Measurements from ENCODE around the gene PCNX1. TPM values are rescaled to one million over a fixed set of nuclear protein-coding genes. Genes with fewer than 3 reads are reported as not detected.

PCNX1 gene
- polyA plus RNA-seq, 1 experiment: 33.2 TPM

- ChIA-PET CTCF (no interaction called here), POLR2A (no interaction called here)
- no peak for TF ChIP-seq CTCF (IDR thresholded peaks at IDR 0.05; ENCODE audit: insufficient read depth, low read depth, low read length)
Observed at GRCh38 chr14:71003156-71003555, 95.9 kb downstream of the PCNX1 start.

DNA sequence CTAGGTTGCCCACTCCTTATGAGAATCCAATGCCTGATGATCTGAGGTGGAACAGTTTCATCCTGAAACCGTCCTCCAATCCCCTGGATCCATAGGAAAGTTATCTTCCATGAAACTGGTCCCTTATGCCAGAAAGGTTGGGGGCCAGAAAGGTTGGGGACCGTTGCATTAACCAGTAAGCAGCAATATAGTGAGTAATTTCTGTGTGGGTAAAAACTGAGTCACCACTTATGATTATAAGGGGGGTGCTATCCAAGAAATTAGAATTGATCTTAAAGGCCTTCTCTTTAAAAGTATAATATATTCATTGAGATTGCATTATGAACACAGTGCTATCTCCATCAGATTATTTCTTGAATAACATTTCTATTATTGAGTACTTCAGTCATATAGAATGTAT is 97.2 kb downstream of the PCNX1 start:
- H3K4me3 ChIP-seq (ENCODE audit: low read depth, low read length): no peak overlapping the region
- no peak for TF ChIP-seq CTCF (IDR thresholded peaks at IDR 0.05; ENCODE audit: insufficient read depth, low read depth, low read length)
- peaks cover 2% of the 10 kb centered on the region; the same call in 1 of the 2 replicates for H3K36me3 ChIP-seq (ENCODE audit: control insufficient read depth, insufficient read depth, low read length)
- ChIA-PET CTCF (no interaction called here), POLR2A (no interaction called here)
- H3K27me3 ChIP-seq (ENCODE audit: control insufficient read depth, insufficient read depth, low read length): no peaks in the 10 kb centered on the region
- no peak for DNase-seq (ENCODE audit: low read depth)

More at GRCh38 chr14:71003156-71003555, 95.9 kb downstream of the PCNX1 start:
- no peak overlapping the region for H3K4me3 ChIP-seq (ENCODE audit: low read depth, low read length)
- DNase-seq (ENCODE audit: low read depth): no peak
- no peaks in the 10 kb centered on the region for H3K27me3 ChIP-seq (ENCODE audit: control insufficient read depth, insufficient read depth, low read length)
- H3K36me3 ChIP-seq (ENCODE audit: control insufficient read depth, insufficient read depth, low read length): peaks cover 2% of the 10 kb centered on the region; the same call in 1 of the 2 replicates

- Histone ChIP-seq H3K27me3 (ENCODE audit: control insufficient read depth, insufficient read depth, low read length) (no peaks in the 10 kb centered on the region), H3K36me3 (ENCODE audit: control insufficient read depth, insufficient read depth, low read length) (peaks cover 2% of the 10 kb centered on the region; the same call in 1 of the 2 replicates), H3K4me3 (ENCODE audit: low read depth, low read length) (no peak overlapping the region)
- no peak for DNase-seq (ENCODE audit: low read depth)
- POLR2A ChIA-PET: no interaction called here
- CTCF ChIA-PET: no interaction called here
- TF ChIP-seq CTCF (IDR thresholded peaks at IDR 0.05; ENCODE audit: insufficient read depth, low read depth, low read length): no peak
Observed at GRCh38 chr14:71005076-71005475, 97.8 kb downstream of the PCNX1 start.

GRCh38 chr14:71006200-71006563 is 98.9 kb downstream of the PCNX1 start:
- H3K4me3 ChIP-seq (ENCODE audit: low read depth, low read length): no peak overlapping the region
- no peaks in the 10 kb centered on the region for H3K27me3 ChIP-seq (ENCODE audit: control insufficient read depth, insufficient read depth, low read length)
- TF ChIP-seq CTCF (IDR thresholded peaks at IDR 0.05; ENCODE audit: insufficient read depth, low read depth, low read length): no peak
- no peak for DNase-seq (ENCODE audit: low read depth)
- POLR2A ChIA-PET: no interaction called here
- CTCF ChIA-PET: no interaction called here
- H3K36me3 ChIP-seq (ENCODE audit: control insufficient read depth, insufficient read depth, low read length): peaks cover 2% of the 10 kb centered on the region; the same call in 1 of the 2 replicates

DNA sequence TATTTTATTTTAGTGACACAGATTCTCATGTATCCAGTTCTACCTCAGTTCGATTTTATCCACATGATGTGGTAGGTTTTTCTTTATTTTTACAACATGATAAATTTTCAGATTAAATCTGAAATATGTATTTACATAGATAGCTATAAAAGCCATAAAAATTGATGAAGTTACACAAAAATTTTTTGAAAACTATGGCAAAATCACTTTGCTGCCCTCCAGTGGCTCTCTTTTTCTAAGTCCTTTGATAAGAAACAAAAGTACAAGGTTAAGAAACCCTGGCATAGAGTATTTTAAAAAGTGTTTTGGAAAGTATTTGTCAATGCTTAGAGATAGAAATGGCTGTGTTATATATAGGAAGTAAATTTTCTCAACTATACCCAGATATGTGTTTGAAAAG is 104.2 kb downstream of the PCNX1 start:
- TF ChIP-seq CTCF (IDR thresholded peaks at IDR 0.05; ENCODE audit: insufficient read depth, low read depth, low read length): peak; percentile 33; the same call in 1 of the 2 replicates
- ChIA-PET POLR2A (no interaction called here), CTCF (no interaction called here)
- peaks cover 3% of the 10 kb centered on the region; the same call in 1 of the 2 replicates for H3K36me3 ChIP-seq (ENCODE audit: control insufficient read depth, insufficient read depth, low read length)
- no peaks in the 10 kb centered on the region for H3K27me3 ChIP-seq (ENCODE audit: control insufficient read depth, insufficient read depth, low read length)
- no peak for DNase-seq (ENCODE audit: low read depth)
- H3K4me3 ChIP-seq (ENCODE audit: low read depth, low read length): no peak overlapping the region
